OCI-LY3 (cell line): ENCODE data around the gene C12orf56.

ENCODE experiments used
- CTCF ChIP-seq: fragments of 200-600, 300-600 bp; sonication (generic); IDR thresholded peaks from 2 replicates; pipeline ENCODE4 v1.5.1; 2014; ENCODE audit warnings: antibody characterized with exemption, low read length, low read depth
- EZH2phosphoT487 ChIP-seq: fragments of 200-600 bp; shearing (Covaris generic); IDR thresholded peaks from 2 replicates; pipeline ENCODE4 v1.6.1; 2018; ENCODE audit warnings: antibody characterized with exemption, mixed run types, low read depth

GRCh38 chr12:64219145-64219544 is 171.4 kb downstream of the C12orf56 start:
- no peak for TF ChIP-seq CTCF
- no peak for TF ChIP-seq EZH2phosphoT487
